Activated T-cell treated with anti-CD3 and anti-CD28 coated beads, Interleukin-2, amount 50 U/mL, for 24 hours (primary cell): ENCODE results near the gene SS18.
"Not testable (repeated sequence)": the region's sequence is repeated elsewhere in the genome, so short reads cannot be mapped to it uniquely, and the experiment has no call there.

ENCODE experiments used
- DNase-seq: peaks from one replicate; pipeline ENCODE4 v3.0.0-alpha.2; 2020
- H3K27ac Mint-ChIP-seq: 2 replicates; pipeline ENCODE4 v1.8.0; 2020; ENCODE audit warnings: mild to moderate bottlenecking, mixed read lengths
- H3K27me3 Mint-ChIP-seq: 2 replicates; pipeline ENCODE4 v1.8.0; 2020; ENCODE audit warnings: mixed read lengths
- H3K36me3 Mint-ChIP-seq: 2 replicates; pipeline ENCODE4 v1.8.0; 2020; ENCODE audit warnings: low read depth, mixed read lengths
- H3K4me1 Mint-ChIP-seq: 2 replicates; pipeline ENCODE4 v1.8.0; 2020; ENCODE audit warnings: low read depth, mixed read lengths
- H3K4me3 Mint-ChIP-seq: 2 replicates; pipeline ENCODE4 v1.8.0; 2020; ENCODE audit warnings: mild to moderate bottlenecking, moderate library complexity, mixed read lengths
- H3K9me3 Mint-ChIP-seq: 2 replicates; pipeline ENCODE4 v1.8.0; 2020; ENCODE audit warnings: mixed read lengths

The SS18 gene, protein sequence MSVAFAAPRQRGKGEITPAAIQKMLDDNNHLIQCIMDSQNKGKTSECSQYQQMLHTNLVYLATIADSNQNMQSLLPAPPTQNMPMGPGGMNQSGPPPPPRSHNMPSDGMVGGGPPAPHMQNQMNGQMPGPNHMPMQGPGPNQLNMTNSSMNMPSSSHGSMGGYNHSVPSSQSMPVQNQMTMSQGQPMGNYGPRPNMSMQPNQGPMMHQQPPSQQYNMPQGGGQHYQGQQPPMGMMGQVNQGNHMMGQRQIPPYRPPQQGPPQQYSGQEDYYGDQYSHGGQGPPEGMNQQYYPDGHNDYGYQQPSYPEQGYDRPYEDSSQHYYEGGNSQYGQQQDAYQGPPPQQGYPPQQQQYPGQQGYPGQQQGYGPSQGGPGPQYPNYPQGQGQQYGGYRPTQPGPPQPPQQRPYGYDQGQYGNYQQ

DNA sequence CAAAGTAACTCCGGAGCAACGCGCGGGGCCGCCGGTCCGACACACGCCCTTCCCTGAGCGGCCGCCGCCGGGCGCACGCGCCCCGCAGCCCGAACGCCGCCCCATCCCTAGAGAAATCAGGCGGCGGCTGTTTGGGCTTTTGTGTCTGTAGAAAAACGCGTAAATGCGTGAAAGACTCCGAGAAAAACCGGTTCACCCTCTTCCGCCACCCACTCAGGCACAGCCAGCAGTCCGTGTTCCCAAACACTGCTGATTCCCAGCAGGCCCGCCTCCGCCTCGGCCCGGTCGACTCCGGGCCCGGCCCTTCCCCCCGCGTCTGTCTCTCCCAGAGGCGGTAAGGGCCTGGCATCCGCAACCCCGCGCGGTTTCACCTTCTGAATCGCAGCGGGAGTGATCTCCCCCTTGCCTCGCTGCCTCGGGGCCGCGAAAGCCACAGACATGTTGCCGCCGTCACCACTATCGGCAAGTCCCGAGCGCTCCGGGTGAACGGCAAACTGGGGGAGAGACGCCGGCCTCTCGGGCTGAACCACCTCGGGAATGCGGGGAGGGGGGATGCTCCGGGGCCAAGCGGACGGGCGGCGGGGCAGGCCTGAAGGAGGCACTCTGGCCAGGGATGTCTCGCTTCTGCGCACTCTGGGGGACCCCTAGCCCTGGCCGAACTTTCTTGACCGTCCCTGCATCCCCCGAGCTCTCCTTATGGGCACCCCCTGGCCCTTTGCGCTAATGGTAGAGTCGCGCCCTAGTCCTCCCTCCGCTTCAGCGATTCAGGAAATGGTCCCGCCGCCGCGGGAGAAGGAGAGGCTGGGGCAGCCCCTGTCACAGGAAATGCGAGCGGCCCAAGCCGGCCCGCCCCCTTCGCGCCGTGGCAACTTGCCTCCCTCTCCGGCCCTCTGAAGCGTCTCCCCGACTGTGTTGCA, at the start of gene SS18:
Gene SS18, minus strand, starts transcription at position 484 of the 917 bp plus-strand sequence. Its CDS starts 44 bp downstream, at position 440.
- H3K27me3 Mint-ChIP-seq = no peaks in the 10 kb centered on the region
- peak within 1 kb of the TSS; percentile 92 for H3K4me3 Mint-ChIP-seq
- H3K36me3 Mint-ChIP-seq = peaks cover 43% of the 10 kb centered on the region
- H3K9me3 Mint-ChIP-seq = no peaks in the 10 kb centered on the region
- H3K27ac Mint-ChIP-seq = peak within 1 kb of the TSS; percentile 98
- peak; percentile 92 for DNase-seq
- peaks cover 40% of the 10 kb centered on the region for H3K4me1 Mint-ChIP-seq

DNA sequence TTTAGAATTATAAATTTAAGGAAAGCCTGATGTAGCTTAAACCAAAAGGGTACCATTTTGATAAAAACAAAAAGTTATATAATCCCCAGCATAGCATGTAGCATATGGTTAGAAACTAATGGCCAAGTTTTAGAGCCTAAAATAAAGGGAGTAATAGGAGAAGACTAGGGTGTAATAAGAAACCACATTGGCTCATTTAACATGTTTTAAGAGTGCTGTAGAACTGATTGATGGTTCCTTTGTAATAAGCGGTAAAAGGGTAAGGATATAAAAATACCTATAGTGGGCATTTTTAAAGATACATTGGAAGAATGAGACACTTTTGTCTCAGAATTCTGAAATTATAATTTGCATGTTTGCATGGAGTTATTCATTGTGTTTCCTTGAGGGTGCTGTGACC, 45.1 kb upstream of the SS18 start:
- H3K9me3 Mint-ChIP-seq = no peaks in the 10 kb centered on the region
- H3K27me3 Mint-ChIP-seq = no peaks in the 10 kb centered on the region
- H3K4me1 Mint-ChIP-seq = peaks cover 2% of the 10 kb centered on the region
- H3K36me3 Mint-ChIP-seq = peaks cover 3% of the 10 kb centered on the region
- no peak overlapping the region for H3K27ac Mint-ChIP-seq
- no peak for DNase-seq
- no peak overlapping the region for H3K4me3 Mint-ChIP-seq

DNA sequence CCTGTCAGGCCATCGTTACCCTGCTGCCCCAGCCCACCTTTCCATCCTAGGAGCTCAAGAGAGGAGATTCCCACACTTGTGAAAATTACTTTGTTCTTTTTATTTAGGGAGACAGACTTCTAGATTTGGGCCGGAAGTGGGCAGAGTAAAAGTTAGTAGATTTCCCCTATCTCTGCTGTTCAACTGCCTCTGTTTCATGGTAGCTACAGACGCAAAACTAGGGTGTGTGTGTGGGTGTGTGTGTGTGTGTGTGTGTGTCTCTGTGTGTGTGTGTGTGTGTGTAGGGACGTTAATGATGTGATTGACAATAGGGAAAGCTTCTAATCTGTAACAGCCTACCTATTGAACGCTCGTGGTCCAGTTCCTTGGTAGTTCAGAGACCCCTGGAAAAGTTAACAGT, 43.7 kb upstream of the SS18 start:
- Mint-ChIP-seq H3K9me3 (no peaks in the 10 kb centered on the region), H3K27me3 (no peaks in the 10 kb centered on the region), H3K36me3 (peaks cover 3% of the 10 kb centered on the region), H3K4me3 (peak overlapping the region; percentile 79), H3K4me1 (peaks cover 2% of the 10 kb centered on the region), H3K27ac (peak overlapping the region; percentile 94)
- no peak for DNase-seq

DNA sequence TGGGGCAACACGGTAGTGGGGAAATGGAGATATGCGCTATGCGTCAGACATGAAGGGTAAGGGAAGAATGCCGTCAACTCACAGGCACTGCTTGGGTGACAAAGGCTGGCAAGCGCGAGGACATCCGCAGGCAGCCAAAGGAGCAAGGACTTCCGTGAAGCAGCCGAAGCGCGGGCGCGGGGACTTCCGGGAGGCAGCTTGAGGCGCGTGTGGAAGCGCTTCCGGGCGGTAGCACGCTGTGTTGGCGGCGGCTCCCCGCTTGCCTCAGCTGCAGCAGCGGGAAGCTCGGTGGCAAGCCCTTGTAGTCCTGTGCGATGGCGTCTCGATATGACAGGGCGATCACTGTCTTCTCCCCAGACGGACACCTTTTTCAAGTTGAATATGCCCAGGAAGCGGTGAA, 43.2 kb upstream of the SS18 start, which contains the start of gene PSMA8:
Gene PSMA8, plus strand, starts transcription at position 218 of the 400 bp plus-strand sequence. Its CDS starts 97 bp downstream, at position 315.
- H3K9me3 Mint-ChIP-seq = no peaks in the 10 kb centered on the region
- peak within 1 kb of the TSS; percentile 94 for H3K27ac Mint-ChIP-seq
- peak within 1 kb of the TSS; percentile 79 for H3K4me3 Mint-ChIP-seq
- H3K27me3 Mint-ChIP-seq = no peaks in the 10 kb centered on the region
- H3K36me3 Mint-ChIP-seq = peaks cover 3% of the 10 kb centered on the region
- peak; percentile 71 for DNase-seq
- H3K4me1 Mint-ChIP-seq = peaks cover 2% of the 10 kb centered on the region

DNA sequence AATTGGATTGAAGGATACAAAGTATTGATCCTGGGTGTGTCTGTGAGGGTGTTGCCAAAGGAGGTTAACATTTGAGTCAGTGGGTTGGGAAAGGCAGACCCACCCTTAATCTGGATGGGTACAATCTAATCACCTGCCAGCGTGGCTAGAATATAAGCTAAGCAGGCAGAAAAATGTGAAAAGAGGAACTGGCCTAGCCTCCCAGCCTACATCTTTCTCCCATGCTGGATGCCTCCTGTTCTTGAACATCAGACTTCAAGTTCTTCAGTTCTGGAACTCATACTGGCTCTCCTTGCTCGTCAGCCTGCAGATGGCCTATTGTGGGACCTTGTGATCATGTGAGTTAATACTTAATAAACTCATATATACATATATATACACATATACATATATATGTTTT, 37.8 kb upstream of the SS18 start:
- H3K9me3 Mint-ChIP-seq, DNase-seq, H3K4me1 Mint-ChIP-seq, H3K36me3 Mint-ChIP-seq, H3K27ac Mint-ChIP-seq, H3K4me3 Mint-ChIP-seq, H3K27me3 Mint-ChIP-seq: not testable (repeated sequence)

DNA sequence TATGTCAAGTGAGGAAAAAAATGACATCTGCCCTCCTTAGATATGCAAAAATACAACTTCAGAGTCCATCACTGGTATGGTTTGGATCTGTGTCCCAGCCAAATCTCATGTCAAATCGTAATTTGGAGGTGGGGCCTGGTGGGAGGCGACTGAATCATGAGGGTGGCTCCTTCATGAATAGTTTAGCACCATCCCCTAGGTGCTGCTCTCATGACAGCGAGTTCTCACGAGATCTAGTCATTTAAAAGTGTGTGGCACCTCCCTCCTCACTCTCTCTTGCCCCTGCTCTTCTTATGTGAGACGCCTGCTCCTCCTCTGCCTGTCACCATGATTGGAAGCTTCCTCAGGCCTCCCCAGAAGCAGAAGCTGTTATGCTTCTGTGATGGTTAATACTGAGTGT, 37.4 kb upstream of the SS18 start:
- Mint-ChIP-seq H3K27ac (no peak overlapping the region), H3K27me3 (no peaks in the 10 kb centered on the region), H3K4me1 (peaks cover 4% of the 10 kb centered on the region), H3K9me3 (peaks cover 8% of the 10 kb centered on the region), H3K4me3 (no peak overlapping the region), H3K36me3 (no peaks in the 10 kb centered on the region)
- no peak for DNase-seq

DNA sequence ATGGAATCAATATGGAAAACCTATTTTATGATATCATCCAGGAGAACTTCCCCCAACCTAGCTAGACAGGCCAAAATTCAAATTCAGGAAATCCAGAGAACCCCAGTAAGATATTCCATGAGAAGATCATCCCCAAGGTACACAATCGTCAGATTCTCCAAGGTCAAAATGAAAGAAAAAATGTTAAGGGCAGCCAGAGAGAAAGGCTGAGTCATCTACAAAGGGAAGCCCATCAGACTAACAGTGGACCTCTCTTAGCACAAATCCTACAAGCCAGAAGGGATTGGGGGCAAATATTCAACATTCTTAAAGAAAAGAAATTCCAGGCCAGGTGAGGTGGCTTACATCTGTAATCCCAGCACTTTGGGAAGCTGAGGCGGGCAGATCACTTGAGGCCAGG, 31.6 kb upstream of the SS18 start:
- DNase-seq, H3K27me3 Mint-ChIP-seq, H3K4me1 Mint-ChIP-seq, H3K36me3 Mint-ChIP-seq, H3K4me3 Mint-ChIP-seq, H3K27ac Mint-ChIP-seq: not testable (repeated sequence)
- H3K9me3 Mint-ChIP-seq = peaks cover 10% of the 10 kb centered on the region

DNA sequence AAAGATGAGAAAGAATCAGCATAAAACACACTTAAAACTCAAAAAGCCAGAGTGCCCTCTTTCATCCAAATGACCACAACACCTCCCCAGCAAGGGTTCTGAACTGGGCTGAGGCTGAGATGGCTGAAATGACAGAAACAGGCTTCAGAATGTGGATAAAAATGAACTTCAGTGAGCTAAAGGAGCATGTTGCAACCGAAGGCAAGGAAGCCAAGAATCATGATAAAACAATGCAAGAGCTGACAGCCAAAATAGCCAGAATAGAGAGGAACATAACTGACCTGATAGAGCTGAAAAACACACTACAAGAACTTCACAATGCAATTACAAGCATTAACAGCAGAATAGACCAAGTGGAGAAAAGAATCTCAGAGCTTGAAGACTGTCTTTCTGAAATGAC, 31.1 kb upstream of the SS18 start:
- Mint-ChIP-seq H3K27me3 (no peaks in the 10 kb centered on the region), H3K27ac (no peak overlapping the region), H3K36me3 (no peaks in the 10 kb centered on the region), H3K9me3 (peaks cover 10% of the 10 kb centered on the region), H3K4me3 (no peak overlapping the region), H3K4me1 (peaks cover 6% of the 10 kb centered on the region)
- DNase-seq = no peak

DNA sequence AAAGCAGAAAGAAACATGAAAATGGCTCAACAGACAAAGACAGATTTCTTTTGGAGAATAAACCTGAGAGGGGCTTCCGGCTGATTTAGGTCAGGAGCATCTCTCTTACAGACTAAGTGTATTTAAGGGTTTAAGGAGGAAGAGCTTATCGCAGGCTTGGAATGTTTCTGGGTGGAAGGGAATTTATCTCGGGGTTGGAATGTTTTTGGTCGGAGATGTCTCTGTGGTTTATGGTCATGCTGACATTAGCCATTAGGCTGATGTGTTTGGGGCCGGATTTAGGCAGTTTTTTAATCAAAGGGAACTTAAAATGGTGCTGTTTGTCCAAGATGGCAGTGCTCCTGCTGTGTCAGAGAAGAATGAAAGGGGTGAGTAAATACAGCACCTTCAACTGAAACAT, 28.8 kb upstream of the SS18 start:
- Mint-ChIP-seq H3K9me3 (peaks cover 10% of the 10 kb centered on the region), H3K27me3 (no peaks in the 10 kb centered on the region)
- no peak for DNase-seq

DNA sequence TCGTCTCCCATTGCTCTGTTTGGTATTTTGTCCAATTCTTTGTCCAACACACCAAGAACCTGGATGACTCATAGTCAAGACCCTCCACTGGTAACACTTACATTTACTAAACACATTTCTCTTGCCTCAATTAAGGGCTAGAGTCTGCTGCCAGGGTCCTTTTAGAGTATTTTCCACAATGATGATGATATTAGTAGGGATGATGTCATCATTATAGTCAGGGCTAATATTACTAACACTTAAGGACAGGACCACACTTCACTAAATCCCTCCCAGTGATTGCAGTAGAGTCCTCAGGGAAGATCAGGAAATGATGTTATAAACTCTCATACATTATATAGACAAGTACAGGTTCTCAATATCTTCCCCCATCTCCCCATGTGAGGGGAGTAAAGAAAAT, 13.6 kb upstream of the SS18 start:
- H3K9me3 Mint-ChIP-seq = no peaks in the 10 kb centered on the region
- no peak for DNase-seq
- no peaks in the 10 kb centered on the region for H3K4me1 Mint-ChIP-seq
- no peak overlapping the region for H3K4me3 Mint-ChIP-seq
- H3K36me3 Mint-ChIP-seq = no peaks in the 10 kb centered on the region
- H3K27ac Mint-ChIP-seq = no peak overlapping the region
- H3K27me3 Mint-ChIP-seq = no peaks in the 10 kb centered on the region

More for the DNA sequence above, 28.8 kb upstream of the SS18 start:
- Mint-ChIP-seq H3K4me1 (peaks cover 2% of the 10 kb centered on the region), H3K27ac (no peak overlapping the region), H3K4me3 (no peak overlapping the region), H3K36me3 (no peaks in the 10 kb centered on the region)

DNA sequence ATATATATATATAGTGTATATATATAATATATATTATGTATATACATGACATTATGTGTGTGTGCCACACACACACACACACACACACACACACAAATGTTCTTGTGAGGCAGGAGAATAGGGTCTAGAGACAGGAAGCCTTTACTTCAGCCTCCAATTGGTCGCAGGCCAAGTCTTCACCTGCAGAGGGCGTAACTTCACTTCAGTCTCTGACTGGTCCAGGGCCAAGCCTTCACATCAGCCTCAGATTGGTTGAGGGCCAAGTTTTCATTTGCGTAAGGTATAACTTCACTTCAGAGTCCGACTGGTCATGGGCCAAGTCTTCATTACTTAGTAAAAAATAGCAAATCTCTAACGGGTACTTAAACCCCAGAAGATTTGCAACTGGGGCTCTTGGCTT, 13.2 kb upstream of the SS18 start:
- DNase-seq = peak; percentile 46
- Mint-ChIP-seq H3K27me3 (no peaks in the 10 kb centered on the region), H3K4me1 (no peaks in the 10 kb centered on the region), H3K4me3 (no peak overlapping the region), H3K9me3 (no peaks in the 10 kb centered on the region), H3K36me3 (no peaks in the 10 kb centered on the region), H3K27ac (no peak overlapping the region)

DNA sequence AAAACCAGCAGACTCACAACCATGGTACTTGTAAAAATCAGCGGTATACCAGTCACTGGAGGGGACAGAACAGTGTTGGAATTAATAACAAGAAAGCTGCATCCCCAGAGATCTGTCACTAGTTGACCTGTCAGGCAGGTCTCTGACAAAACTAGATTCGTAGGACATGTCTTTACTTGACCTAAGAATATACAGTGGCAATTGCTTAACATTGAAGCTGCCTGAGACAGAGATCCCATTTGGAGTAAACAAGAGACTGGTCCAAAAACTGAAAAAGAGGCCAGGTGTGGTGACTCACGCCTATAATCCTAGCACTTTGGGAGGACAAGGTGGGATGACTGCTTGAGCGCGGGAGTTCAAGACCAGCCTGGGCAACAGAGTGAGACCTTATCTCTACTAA, 7.2 kb upstream of the SS18 start:
- no peaks in the 10 kb centered on the region for H3K27me3 Mint-ChIP-seq
- H3K4me3 Mint-ChIP-seq = no peak overlapping the region
- no peak for DNase-seq
- no peaks in the 10 kb centered on the region for H3K4me1 Mint-ChIP-seq
- H3K9me3 Mint-ChIP-seq = peaks cover 2% of the 10 kb centered on the region
- no peak overlapping the region for H3K27ac Mint-ChIP-seq
- H3K36me3 Mint-ChIP-seq = no peaks in the 10 kb centered on the region

DNA sequence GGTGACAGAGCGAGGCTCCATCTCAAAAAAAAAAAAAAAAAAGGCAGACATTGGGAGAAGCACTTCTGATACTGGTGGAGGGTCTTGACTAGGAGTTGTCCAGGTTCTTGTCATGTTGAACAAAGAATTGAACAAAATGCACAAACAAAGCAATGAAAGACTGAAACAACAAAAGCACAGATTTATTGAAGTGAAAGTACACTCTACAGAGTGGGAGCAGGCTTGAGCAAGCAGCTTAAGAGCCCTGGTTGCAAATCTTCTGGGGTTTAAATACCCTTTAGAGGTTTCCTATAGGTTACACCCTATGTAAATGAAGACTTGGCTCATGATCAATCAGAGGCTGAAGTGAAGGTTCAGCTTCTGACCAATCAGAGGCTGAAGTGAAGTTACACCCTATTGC, 6.4 kb upstream of the SS18 start:
- Mint-ChIP-seq H3K4me3 (no peak overlapping the region), H3K27ac (no peak overlapping the region), H3K9me3 (peaks cover 2% of the 10 kb centered on the region), H3K4me1 (no peaks in the 10 kb centered on the region), H3K27me3 (no peaks in the 10 kb centered on the region), H3K36me3 (no peaks in the 10 kb centered on the region)
- DNase-seq = no peak

DNA sequence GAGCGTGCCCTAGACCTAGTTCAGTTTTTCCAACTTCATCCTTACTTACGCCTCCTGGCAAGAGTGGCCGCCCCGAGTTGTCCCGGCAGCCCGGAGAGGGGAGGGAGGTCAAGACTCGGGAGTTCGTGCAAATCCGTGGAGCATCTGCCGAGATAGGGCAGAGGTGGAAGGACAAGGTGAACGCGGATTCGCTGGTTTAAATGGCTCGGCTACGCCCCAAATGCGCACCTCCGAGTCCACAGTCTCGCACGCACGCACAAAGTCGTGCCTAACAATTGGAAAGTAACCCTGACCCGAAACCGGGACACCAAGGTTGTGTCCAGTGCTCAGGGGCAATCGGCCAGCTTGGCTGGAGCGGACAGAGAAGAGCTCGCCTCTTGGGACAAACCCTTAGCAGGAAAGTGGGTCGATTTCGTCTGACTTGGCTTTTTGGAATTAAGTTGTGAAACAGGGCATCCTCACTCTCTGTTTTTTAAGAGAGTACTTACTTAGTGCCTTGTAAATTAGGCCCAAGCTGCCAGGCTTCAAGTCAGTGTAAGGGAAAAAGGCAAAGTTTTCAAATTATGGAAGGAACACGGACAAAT, 726 bp upstream of the SS18 start:
- H3K27ac Mint-ChIP-seq = peak overlapping the region; percentile 98
- H3K27me3 Mint-ChIP-seq = no peaks in the 10 kb centered on the region
- H3K36me3 Mint-ChIP-seq = peaks cover 37% of the 10 kb centered on the region
- peak overlapping the region; percentile 92 for H3K4me3 Mint-ChIP-seq
- no peak for DNase-seq
- H3K4me1 Mint-ChIP-seq = peaks cover 37% of the 10 kb centered on the region
- H3K9me3 Mint-ChIP-seq = no peaks in the 10 kb centered on the region
